Measurements from ENCODE around the gene MEF2C. TPM values are rescaled to one million over a fixed set of nuclear protein-coding genes. Genes with fewer than 3 reads are reported as not detected.
"Not testable (repeated sequence)": the region's sequence is repeated elsewhere in the genome, so short reads cannot be mapped to it uniquely, and the experiment has no call there.

MEF2C gene
- total RNA-seq, 2 donors from 2014 or later, result 36.1 to 57.5 TPM

- Histone ChIP-seq H3K4me1 (no peaks in the 10 kb centered on the region), H3K4me3 (no peak overlapping the region), H3K27ac (no peak overlapping the region), H3K36me3 (no peaks in the 10 kb centered on the region), H3K9me3 (no peaks in the 10 kb centered on the region), H3K27me3 (no peaks in the 10 kb centered on the region)
- no peak for TF ChIP-seq CTCF (IDR thresholded peaks at IDR 0.05)
- DNase-seq (ENCODE audit: low spot score), result no peak
Observed at GRCh38 chr5:88925692-88926490, 42.9 kb upstream of the MEF2C start.

- TF ChIP-seq CTCF (IDR thresholded peaks at IDR 0.05), result no peak
- Histone ChIP-seq H3K4me3 (no peak overlapping the region), H3K9me3 (no peaks in the 10 kb centered on the region), H3K4me1 (no peaks in the 10 kb centered on the region), H3K27ac (no peak overlapping the region), H3K27me3 (no peaks in the 10 kb centered on the region), H3K36me3 (no peaks in the 10 kb centered on the region)
- DNase-seq (ENCODE audit: low spot score), result no peak
Observed at GRCh38 chr5:88924330-88924657, 41.3 kb upstream of the MEF2C start.

- Histone ChIP-seq H3K36me3 (no peaks in the 10 kb centered on the region), H3K27ac (no peak overlapping the region), H3K9me3 (no peaks in the 10 kb centered on the region), H3K4me1 (no peaks in the 10 kb centered on the region), H3K27me3 (no peaks in the 10 kb centered on the region), H3K4me3 (no peak overlapping the region)
- no peak for TF ChIP-seq CTCF (IDR thresholded peaks at IDR 0.05)
- DNase-seq (ENCODE audit: low spot score), result no peak
Observed at GRCh38 chr5:88923623-88924329, 40.8 kb upstream of the MEF2C start.

GRCh38 chr5:88912743-88913142, 29.8 kb upstream of the MEF2C start:
- H3K4me1 ChIP-seq; H3K27ac ChIP-seq; H3K9me3 ChIP-seq; H3K4me3 ChIP-seq; H3K36me3 ChIP-seq; H3K27me3 ChIP-seq; DNase-seq (ENCODE audit: low spot score): not testable (repeated sequence)

GRCh38 chr5:88911059-88911572, 28.1 kb upstream of the MEF2C start:
- not testable (repeated sequence) for H3K4me1 ChIP-seq; H3K27me3 ChIP-seq; H3K9me3 ChIP-seq; H3K4me3 ChIP-seq; H3K27ac ChIP-seq; H3K36me3 ChIP-seq; DNase-seq (ENCODE audit: low spot score)

- not testable (repeated sequence) for H3K4me3 ChIP-seq; H3K36me3 ChIP-seq; H3K9me3 ChIP-seq; DNase-seq (ENCODE audit: low spot score); H3K27ac ChIP-seq; H3K4me1 ChIP-seq; H3K27me3 ChIP-seq
Observed at GRCh38 chr5:88904478-88904877, 21.5 kb upstream of the MEF2C start.

- H3K4me1 ChIP-seq; H3K27me3 ChIP-seq; H3K9me3 ChIP-seq; DNase-seq (ENCODE audit: low spot score); H3K4me3 ChIP-seq; H3K36me3 ChIP-seq; H3K27ac ChIP-seq: not testable (repeated sequence)
Observed at GRCh38 chr5:88903966-88904365, 21.0 kb upstream of the MEF2C start.

GRCh38 chr5:88901077-88901476, 18.1 kb upstream of the MEF2C start:
- not testable (repeated sequence) for H3K36me3 ChIP-seq; H3K27me3 ChIP-seq; DNase-seq (ENCODE audit: low spot score); H3K4me3 ChIP-seq; H3K9me3 ChIP-seq; H3K4me1 ChIP-seq; H3K27ac ChIP-seq

All from right atrium auricular region (tissue), 2 donors.